HG03108 (cell line): ENCODE data around the gene RAB25.
"Not testable (repeated sequence)": the region's sequence is repeated elsewhere in the genome, so short reads cannot be mapped to it uniquely, and the experiment has no call there.

Experiments
- ATAC-seq: cut with Tn5 transposase; IDR thresholded peaks from one replicate; pipeline ENCODE4 v1.9.1; 2021; ENCODE audit warnings: moderate library complexity; ENCODE audit not compliant: unreplicated experiment

The RAB25 gene

DNA sequence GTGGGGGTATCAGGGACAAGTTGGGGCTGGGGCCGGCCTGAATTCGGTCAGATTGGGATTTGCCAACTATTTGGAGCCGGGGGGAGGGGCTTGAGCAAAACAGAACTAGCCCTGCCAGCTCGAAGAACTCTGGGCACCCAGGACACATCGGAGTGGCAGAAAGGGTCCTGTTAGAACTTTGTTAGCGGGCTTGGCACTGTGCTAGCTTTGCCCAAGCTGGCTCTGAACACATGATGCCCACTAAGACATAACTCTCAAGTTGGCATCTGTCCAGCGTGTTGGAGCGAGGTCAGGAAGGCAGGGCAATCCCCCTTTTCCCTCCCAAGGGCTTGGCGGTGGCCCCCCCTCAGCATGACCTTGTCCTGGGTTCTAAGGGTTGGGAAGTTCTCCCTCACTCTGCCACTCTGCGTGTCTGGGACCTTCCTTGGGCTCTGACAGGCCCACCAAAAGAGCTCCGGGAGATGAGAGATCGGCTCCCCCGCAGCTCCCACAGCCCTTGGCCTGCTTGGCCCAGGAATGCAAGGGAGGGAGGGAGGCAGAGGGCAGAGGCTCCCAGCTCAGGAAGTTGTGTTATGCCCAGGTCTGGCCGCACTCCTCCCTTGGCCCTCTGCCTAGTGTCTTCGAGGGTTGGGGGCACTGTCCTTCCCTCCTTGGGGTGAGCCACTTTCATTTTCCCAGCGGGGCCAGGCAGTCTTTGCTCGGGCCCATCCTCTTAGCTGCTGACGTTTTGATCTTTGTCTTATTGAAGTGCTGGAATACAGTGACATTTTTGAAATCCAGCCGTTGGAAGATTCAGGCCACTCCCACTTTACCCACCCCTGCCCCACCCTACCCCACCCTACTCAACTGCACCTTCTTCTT lies 54.8 kb downstream of the RAB25 start:
- no peak for ATAC-seq

- ATAC-seq: not testable (repeated sequence)
These were observed 55.8 kb downstream of the RAB25 start for GRCh38 chr1:156116731-156117130.

DNA sequence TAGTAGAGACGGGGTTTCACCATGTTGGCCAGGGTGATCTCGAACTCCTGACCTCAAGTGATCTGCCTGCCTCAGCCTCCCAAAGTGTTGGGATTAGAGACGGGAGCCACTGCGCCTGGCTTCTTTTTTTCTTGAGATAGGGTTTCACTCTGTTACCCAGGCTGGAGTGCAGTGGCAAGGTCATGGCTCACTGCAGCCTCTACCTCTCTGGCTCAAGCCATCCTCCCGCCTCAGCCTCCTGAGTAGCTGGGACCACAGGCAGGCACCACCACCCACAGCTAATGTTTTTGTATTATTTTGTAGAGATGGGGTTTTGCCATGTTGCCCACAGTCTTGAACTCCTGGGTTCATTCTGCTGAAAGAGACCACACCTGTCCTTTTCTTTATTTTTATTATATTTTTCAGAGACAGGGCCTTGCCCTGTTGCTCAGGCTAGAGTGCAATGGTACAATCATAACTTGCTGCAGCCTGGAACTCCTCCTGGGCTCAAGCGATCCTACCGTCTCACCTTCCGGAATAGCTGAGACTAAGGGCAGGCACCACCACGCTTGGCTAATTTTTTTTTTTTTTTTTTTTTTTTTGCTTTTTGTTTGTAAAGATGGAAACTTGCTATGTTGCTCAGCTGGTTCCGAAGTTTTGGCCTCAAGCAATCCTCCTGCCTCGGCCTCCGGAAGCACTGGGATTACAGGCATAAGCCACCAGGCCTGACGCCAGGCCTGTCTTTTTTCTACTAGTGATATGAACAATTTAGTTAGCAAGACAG lies 56.6 kb downstream of the RAB25 start:
- ATAC-seq: no peak

- no peak for ATAC-seq
These were observed 57.4 kb downstream of the RAB25 start for GRCh38 chr1:156118177-156118868.

GRCh38 chr1:156119503-156120209 lies 58.7 kb downstream of the RAB25 start:
- ATAC-seq: no peak
